Measurements from ENCODE around the gene MAST2.
"Not testable (repeated sequence)": the region's sequence is repeated elsewhere in the genome, so short reads cannot be mapped to it uniquely, and the experiment has no call there.

The MAST2 gene

GRCh38 chr1:46030876-46031660 lies 227.7 kb downstream of the MAST2 start:
- no peak for DNase-seq

- DNase-seq = no peak
Measured at GRCh38 chr1:46034601-46035516, 231.4 kb downstream of the MAST2 start.

GRCh38 chr1:46036894-46037839 lies 233.8 kb downstream of the MAST2 start:
- DNase-seq = peak; percentile 90

- DNase-seq = no peak
Measured at GRCh38 chr1:46039571-46040052, 236.2 kb downstream of the MAST2 start.

- no peak for DNase-seq
Measured at GRCh38 chr1:46041551-46041950, 238.1 kb downstream of the MAST2 start.

- no peak for DNase-seq
Measured at GRCh38 chr1:46041974-46042373, 238.6 kb downstream of the MAST2 start.

GRCh38 chr1:46043458-46044017 lies 240.1 kb downstream of the MAST2 start:
- DNase-seq = no peak

GRCh38 chr1:46044116-46044515 lies 240.7 kb downstream of the MAST2 start:
- no peak for DNase-seq

- DNase-seq = no peak
Measured at GRCh38 chr1:46053734-46054133, 250.3 kb downstream of the MAST2 start.

GRCh38 chr1:46056325-46056724 lies 252.9 kb downstream of the MAST2 start:
- DNase-seq = no peak

- DNase-seq = not testable (repeated sequence)
Measured at GRCh38 chr1:46057215-46057614, 253.8 kb downstream of the MAST2 start.

- no peak for DNase-seq
Measured at GRCh38 chr1:46057781-46058180, 254.4 kb downstream of the MAST2 start.

- DNase-seq = no peak
Measured at GRCh38 chr1:46058936-46059335, 255.5 kb downstream of the MAST2 start.

- DNase-seq = no peak
Measured at GRCh38 chr1:46061146-46061545, 257.7 kb downstream of the MAST2 start.

GRCh38 chr1:46062651-46063319 lies 259.4 kb downstream of the MAST2 start:
- DNase-seq = no peak

- no peak for DNase-seq
Measured at GRCh38 chr1:46064708-46065107, 261.3 kb downstream of the MAST2 start.

GRCh38 chr1:46065405-46065804 lies 262.0 kb downstream of the MAST2 start:
- DNase-seq = no peak

GRCh38 chr1:46067652-46068051 lies 264.2 kb downstream of the MAST2 start:
- DNase-seq = no peak

GRCh38 chr1:46068525-46068924 lies 265.1 kb downstream of the MAST2 start:
- no peak for DNase-seq

- DNase-seq = no peak
Measured at GRCh38 chr1:46070164-46070814, 266.9 kb downstream of the MAST2 start.

GRCh38 chr1:46072975-46073374 lies 269.6 kb downstream of the MAST2 start:
- no peak for DNase-seq

Data from right forelimb (tissue), 1 donor.